Bronchial smooth muscle cell (primary cell): ENCODE measurements around the gene PAXIP1. TPM values are rescaled to one million over a fixed set of nuclear protein-coding genes. Genes with fewer than 3 reads are reported as not detected.

ENCODE experiments used
- total RNA-seq: library from RNA; depleted of rRNA; stranded (reverse); fragments of >200 nt; gene quantifications from 2 replicates; pipeline ENCODE4 v1.2.1, GENCODE V29; 2014

The PAXIP1 gene, protein sequence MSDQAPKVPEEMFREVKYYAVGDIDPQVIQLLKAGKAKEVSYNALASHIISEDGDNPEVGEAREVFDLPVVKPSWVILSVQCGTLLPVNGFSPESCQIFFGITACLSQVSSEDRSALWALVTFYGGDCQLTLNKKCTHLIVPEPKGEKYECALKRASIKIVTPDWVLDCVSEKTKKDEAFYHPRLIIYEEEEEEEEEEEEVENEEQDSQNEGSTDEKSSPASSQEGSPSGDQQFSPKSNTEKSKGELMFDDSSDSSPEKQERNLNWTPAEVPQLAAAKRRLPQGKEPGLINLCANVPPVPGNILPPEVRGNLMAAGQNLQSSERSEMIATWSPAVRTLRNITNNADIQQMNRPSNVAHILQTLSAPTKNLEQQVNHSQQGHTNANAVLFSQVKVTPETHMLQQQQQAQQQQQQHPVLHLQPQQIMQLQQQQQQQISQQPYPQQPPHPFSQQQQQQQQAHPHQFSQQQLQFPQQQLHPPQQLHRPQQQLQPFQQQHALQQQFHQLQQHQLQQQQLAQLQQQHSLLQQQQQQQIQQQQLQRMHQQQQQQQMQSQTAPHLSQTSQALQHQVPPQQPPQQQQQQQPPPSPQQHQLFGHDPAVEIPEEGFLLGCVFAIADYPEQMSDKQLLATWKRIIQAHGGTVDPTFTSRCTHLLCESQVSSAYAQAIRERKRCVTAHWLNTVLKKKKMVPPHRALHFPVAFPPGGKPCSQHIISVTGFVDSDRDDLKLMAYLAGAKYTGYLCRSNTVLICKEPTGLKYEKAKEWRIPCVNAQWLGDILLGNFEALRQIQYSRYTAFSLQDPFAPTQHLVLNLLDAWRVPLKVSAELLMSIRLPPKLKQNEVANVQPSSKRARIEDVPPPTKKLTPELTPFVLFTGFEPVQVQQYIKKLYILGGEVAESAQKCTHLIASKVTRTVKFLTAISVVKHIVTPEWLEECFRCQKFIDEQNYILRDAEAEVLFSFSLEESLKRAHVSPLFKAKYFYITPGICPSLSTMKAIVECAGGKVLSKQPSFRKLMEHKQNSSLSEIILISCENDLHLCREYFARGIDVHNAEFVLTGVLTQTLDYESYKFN
- 4.3 and 6.4 TPM in 2 replicates for total RNA-seq

DNA sequence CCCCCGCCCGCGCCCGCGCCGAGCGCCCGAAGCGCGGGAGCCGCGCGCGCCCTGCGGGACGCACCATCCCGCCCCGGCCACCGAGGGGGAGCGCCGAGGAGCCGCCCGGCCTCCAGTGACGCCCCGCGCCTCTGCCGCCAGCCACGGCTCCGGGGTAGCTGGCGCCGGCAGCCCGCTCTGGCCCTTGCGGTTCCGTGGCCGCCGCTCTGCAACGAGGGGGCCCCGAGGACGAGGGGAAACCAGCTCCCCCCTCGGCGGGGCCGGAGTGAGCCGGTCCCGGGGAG lies at the start of gene PAXIP1:
Gene PAXIP1, minus strand, starts transcription at position 33 of the 284 bp plus-strand sequence. CDS start 195 bp downstream, outside the sequence.

Other genes with a start within 250 kb of the PAXIP1 start
- not detected in 2 replicates for gene HTR5A, start 67.2 kb upstream of the PAXIP1 start, total RNA-seq